Measurements from ENCODE around the gene RNASEH2A. TPM values are rescaled to one million over a fixed set of nuclear protein-coding genes. Genes with fewer than 3 reads are reported as not detected.

RNASEH2A gene
- total and polyA plus RNA-seq, 2 of the 13 experiments (the other 11 are each of a cell fraction or from before 2014, with no cell fraction given), result 25.1 to 35.8 TPM

DNA sequence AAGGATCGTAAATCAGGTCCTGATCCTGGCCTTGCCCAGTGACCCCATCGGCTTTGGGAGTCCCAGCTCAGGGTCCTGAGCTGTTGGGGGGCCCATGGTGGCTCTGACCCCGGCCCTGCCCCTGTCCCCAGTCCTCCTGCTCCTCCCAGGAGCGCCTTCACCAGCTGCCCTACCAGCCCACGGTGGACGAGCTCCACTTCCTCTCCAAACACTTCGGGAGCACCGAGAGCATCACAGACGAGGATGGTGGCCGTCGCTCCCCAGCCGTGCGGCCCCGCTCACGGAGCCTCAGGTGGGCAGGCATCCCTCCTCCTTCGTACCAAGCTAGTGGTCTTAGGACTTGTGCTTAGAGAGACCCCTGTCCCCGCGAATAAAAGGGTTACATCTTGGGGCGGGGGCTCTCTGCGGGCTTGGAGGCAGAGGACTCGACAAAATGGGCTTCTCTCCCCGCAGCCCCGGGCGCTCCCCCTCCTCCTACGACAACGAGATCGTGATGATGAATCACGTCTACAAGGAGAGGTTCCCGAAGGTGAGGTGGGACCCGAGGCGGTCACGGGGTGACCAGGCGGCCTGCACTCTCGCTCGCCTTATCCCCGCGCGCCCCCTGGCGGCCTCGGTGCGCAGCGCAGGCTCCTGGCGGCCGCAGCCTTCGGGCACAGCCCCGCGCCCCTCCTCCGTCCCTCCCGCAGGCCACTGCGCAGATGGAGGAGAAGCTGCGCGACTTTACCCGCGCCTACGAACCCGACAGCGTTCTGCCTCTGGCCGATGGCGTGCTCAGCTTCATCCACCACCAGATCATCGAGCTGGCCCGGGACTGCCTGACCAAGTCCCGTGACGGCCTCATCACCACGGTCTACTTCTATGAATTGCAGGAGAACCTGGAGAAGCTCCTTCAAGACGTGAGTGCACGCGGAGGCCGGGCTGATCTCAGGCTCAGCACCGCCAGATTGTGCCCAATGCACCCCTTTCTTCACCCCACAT lies 41.1 kb downstream of the RNASEH2A start (continued):
- TF ChIP-seq, protein P1, sequence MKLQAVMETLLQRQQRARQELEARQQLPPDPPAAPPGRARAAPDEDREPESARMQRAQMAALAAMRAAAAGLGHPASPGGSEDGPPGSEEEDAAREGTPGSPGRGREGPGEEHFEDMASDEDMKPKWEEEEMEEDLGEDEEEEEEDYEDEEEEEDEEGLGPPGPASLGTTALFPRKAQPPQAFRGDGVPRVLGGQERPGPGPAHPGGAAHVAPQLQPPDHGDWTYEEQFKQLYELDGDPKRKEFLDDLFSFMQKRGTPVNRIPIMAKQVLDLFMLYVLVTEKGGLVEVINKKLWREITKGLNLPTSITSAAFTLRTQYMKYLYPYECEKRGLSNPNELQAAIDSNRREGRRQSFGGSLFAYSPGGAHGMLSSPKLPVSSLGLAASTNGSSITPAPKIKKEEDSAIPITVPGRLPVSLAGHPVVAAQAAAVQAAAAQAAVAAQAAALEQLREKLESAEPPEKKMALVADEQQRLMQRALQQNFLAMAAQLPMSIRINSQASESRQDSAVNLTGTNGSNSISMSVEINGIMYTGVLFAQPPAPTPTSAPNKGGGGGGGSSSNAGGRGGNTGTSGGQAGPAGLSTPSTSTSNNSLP (IDR thresholded peaks at IDR 0.05; ENCODE audit: low read depth, low read length), result no peak
- TF ChIP-seq ZNF839 (CRISPR knock-in tag; IDR thresholded peaks at IDR 0.05; ENCODE audit: borderline replicate concordance) (no peak; the same call in 1 of the 2 replicates), NR2F1 (CRISPR knock-in tag; IDR thresholded peaks at IDR 0.05) (no peak), THAP11 (CRISPR knock-in tag; IDR thresholded peaks at IDR 0.05) (peak; percentile 68), FLYWCH1 (CRISPR knock-in tag; IDR thresholded peaks at IDR 0.05) (no peak), MATR3 (CRISPR knock-in tag; IDR thresholded peaks at IDR 0.05) (no peak), SETDB1 (CRISPR knock-in tag; IDR thresholded peaks at IDR 0.05; ENCODE audit: borderline replicate concordance) (no peak), FOXC1 (CRISPR knock-in tag; IDR thresholded peaks at IDR 0.05; ENCODE audit: borderline replicate concordance) (peak; percentile 77; the same call in 1 of the 2 replicates), TARDBP (CRISPR knock-in tag; IDR thresholded peaks at IDR 0.05) (no peak), NFIC (IDR thresholded peaks at IDR 0.05; ENCODE audit: low read length) (no peak), SRSF4 (IDR thresholded peaks at IDR 0.05; ENCODE audit: low read depth, low read length, poor library complexity, severe bottlenecking) (no peak), MTA1 (CRISPR knock-in tag; IDR thresholded peaks at IDR 0.05; ENCODE audit: borderline replicate concordance) (no peak), ZNF256 (CRISPR knock-in tag; conservative IDR thresholded peaks at IDR 0.05) (no peak), BCL6 (CRISPR knock-in tag; IDR thresholded peaks at IDR 0.05) (peak; percentile 15; the same call in 1 of the 2 replicates), ELF3 (CRISPR knock-in tag; IDR thresholded peaks at IDR 0.05) (peak; percentile 39; the same call in 1 of the 2 replicates), ZNF724P (CRISPR knock-in tag; IDR thresholded peaks at IDR 0.05; ENCODE audit: borderline replicate concordance) (no peak), FOSL1 (CRISPR knock-in tag; IDR thresholded peaks at IDR 0.05; ENCODE audit: borderline replicate concordance) (no peak), ZNF180 (CRISPR knock-in tag; IDR thresholded peaks at IDR 0.05; ENCODE audit: borderline replicate concordance, low read depth) (no peak)
- TF ChIP-seq, protein P2, sequence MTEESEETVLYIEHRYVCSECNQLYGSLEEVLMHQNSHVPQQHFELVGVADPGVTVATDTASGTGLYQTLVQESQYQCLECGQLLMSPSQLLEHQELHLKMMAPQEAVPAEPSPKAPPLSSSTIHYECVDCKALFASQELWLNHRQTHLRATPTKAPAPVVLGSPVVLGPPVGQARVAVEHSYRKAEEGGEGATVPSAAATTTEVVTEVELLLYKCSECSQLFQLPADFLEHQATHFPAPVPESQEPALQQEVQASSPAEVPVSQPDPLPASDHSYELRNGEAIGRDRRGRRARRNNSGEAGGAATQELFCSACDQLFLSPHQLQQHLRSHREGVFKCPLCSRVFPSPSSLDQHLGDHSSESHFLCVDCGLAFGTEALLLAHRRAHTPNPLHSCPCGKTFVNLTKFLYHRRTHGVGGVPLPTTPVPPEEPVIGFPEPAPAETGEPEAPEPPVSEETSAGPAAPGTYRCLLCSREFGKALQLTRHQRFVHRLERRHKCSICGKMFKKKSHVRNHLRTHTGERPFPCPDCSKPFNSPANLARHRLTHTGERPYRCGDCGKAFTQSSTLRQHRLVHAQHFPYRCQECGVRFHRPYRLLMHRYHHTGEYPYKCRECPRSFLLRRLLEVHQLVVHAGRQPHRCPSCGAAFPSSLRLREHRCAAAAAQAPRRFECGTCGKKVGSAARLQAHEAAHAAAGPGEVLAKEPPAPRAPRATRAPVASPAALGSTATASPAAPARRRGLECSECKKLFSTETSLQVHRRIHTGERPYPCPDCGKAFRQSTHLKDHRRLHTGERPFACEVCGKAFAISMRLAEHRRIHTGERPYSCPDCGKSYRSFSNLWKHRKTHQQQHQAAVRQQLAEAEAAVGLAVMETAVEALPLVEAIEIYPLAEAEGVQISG (CRISPR knock-in tag; IDR thresholded peaks at IDR 0.05), result peak; percentile 71
- TF ChIP-seq, protein P3, sequence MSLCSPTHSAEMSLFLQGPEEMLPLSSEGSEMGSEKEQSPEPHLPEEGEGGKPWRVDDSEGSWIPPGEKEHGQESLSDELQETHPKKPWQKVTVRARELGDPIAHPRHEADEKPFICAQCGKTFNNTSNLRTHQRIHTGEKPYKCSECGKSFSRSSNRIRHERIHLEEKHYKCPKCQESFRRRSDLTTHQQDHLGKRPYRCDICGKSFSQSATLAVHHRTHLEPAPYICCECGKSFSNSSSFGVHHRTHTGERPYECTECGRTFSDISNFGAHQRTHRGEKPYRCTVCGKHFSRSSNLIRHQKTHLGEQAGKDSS (CRISPR knock-in tag; IDR thresholded peaks at IDR 0.05; ENCODE audit: borderline replicate concordance, low read depth), result 0 out of 2 replicates have a peak, but pooled peaks have one; percentile 54
- TF ChIP-seq, protein P4, sequence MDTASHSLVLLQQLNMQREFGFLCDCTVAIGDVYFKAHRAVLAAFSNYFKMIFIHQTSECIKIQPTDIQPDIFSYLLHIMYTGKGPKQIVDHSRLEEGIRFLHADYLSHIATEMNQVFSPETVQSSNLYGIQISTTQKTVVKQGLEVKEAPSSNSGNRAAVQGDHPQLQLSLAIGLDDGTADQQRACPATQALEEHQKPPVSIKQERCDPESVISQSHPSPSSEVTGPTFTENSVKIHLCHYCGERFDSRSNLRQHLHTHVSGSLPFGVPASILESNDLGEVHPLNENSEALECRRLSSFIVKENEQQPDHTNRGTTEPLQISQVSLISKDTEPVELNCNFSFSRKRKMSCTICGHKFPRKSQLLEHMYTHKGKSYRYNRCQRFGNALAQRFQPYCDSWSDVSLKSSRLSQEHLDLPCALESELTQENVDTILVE (CRISPR knock-in tag; IDR thresholded peaks at IDR 0.05), result no peak; the same call in 1 of the 2 replicates
